ENCODE data around the gene TSPAN3. TPM values are rescaled to one million over a fixed set of nuclear protein-coding genes. Genes with fewer than 3 reads are reported as not detected.

The TSPAN3 gene
- total and polyA plus RNA-seq, 2 donors (not counting 3 experiments of a cell fraction or from before 2014, with no cell fraction given) = 215 to 606 TPM

DNA sequence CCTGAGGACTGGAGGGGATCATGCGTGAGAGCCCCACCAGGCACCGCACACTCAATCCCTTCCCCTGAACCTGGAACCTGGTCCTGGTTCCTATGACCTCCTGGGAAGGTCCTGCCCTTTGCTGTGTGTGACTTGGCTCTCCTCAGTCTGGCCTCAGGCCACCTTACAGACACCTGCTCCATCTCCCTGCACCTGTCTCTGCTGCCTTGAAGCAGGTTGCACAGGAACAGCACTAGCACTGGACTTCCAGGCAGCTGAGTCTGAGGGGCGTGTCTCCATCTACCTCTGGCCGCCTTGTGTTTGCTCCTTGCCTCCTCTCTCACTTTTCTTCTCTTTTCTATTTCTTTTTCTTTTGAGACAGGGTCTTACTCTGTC is 60.6 kb downstream of the TSPAN3 start:
- Histone ChIP-seq H3K79me2 (ENCODE audit: control insufficient read depth, insufficient read depth, low read length) (no peaks in the 10 kb centered on the region), H2AFZ (ENCODE audit: low read depth, low read length) (no peak overlapping the region), H3K27me3 (ENCODE audit: control insufficient read depth in 2 of 2, insufficient read depth in 2 of 2, low read length in 2 of 2) (peaks cover under 1 to 2% of the 10 kb centered on the region in 2 experiments), H3K9me1 (replicated peaks; ENCODE audit: control insufficient read depth, extremely low read depth, insufficient read depth, low read length) (no peaks in the 10 kb centered on the region), H3K9ac (replicated peaks; ENCODE audit: extremely low read depth, insufficient read depth, low read length) (no peak overlapping the region), H4K20me1 (replicated peaks; ENCODE audit: control insufficient read depth, extremely low read depth, insufficient read depth, low read length) (no peaks in the 10 kb centered on the region), H3K4me1 (ENCODE audit: control insufficient read depth, extremely low read depth, insufficient read depth, low read length) (no peaks in the 10 kb centered on the region), H3K9me3 (replicated peaks; ENCODE audit: control insufficient read depth, insufficient read depth, low read length) (no peaks in the 10 kb centered on the region), H3K36me3 (ENCODE audit: control insufficient read depth in 2 of 2, extremely low read depth in 1 of 2, insufficient read depth in 2 of 2, low read length in 2 of 2) (no peaks in the 10 kb centered on the region), H3K4me2 (ENCODE audit: insufficient read depth, low read length) (no peak overlapping the region), H3K27ac (ENCODE audit: insufficient read depth, low read depth, low read length) (no peak overlapping the region), H3K4me3 (replicated peaks in 1 of 3; ENCODE audit: insufficient read depth in 1 of 3, low read depth in 1 of 3, low read length in 3 of 3) (no peak overlapping the region)
- BruUV-seq (replicated peaks) = no TSS peak
- dilution Hi-C loops (cut with MboI; ENCODE audit: extremely low pct_ligation_motif_present, low sequenced_read_pairs) (no loop called here), intact Hi-C loops (cut with micrococcal nuclease) (no loop called here)
- DNase-seq (ENCODE audit: low read depth, low spot score) (no peak), FAIRE-seq (no peak)
- POLR2A ChIA-PET = no interaction called here
- TF ChIP-seq FOS (IDR thresholded peaks at IDR 0.05; ENCODE audit: borderline replicate concordance, insufficient read depth, low read length) (no peak), EZH2 (IDR thresholded peaks at IDR 0.05; ENCODE audit: borderline replicate concordance, low read depth, low read length, severe bottlenecking) (no peak), POLR2AphosphoS5 (IDR thresholded peaks at IDR 0.05; ENCODE audit: insufficient read depth, low read depth, low read length) (no peak), GATA2 (IDR thresholded peaks at IDR 0.05; ENCODE audit: insufficient read depth, insufficient read length, low read depth, low read length) (no peak), JUN (IDR thresholded peaks at IDR 0.05; ENCODE audit: borderline replicate concordance, insufficient read depth, insufficient read length, low read depth) (no peak), MYC (IDR thresholded peaks at IDR 0.05; ENCODE audit: low read depth, low read length) (no peak), POLR2A (IDR thresholded peaks at IDR 0.05; ENCODE audit: low read depth, low read length) (no peak)
- TF ChIP-seq, protein P1, sequence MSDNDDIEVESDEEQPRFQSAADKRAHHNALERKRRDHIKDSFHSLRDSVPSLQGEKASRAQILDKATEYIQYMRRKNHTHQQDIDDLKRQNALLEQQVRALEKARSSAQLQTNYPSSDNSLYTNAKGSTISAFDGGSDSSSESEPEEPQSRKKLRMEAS (IDR thresholded peaks at IDR 0.05; ENCODE audit: insufficient read depth, insufficient read length) = no peak
- TF ChIP-seq, protein P2, sequence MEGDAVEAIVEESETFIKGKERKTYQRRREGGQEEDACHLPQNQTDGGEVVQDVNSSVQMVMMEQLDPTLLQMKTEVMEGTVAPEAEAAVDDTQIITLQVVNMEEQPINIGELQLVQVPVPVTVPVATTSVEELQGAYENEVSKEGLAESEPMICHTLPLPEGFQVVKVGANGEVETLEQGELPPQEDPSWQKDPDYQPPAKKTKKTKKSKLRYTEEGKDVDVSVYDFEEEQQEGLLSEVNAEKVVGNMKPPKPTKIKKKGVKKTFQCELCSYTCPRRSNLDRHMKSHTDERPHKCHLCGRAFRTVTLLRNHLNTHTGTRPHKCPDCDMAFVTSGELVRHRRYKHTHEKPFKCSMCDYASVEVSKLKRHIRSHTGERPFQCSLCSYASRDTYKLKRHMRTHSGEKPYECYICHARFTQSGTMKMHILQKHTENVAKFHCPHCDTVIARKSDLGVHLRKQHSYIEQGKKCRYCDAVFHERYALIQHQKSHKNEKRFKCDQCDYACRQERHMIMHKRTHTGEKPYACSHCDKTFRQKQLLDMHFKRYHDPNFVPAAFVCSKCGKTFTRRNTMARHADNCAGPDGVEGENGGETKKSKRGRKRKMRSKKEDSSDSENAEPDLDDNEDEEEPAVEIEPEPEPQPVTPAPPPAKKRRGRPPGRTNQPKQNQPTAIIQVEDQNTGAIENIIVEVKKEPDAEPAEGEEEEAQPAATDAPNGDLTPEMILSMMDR (IDR thresholded peaks at IDR 0.05; ENCODE audit: extremely low read depth in 1 of 2, insufficient read depth in 1 of 2, low read depth in 1 of 2, low read length in 2 of 2) = no peak
- CTCF ChIA-PET = interaction anchor here (1.0 kb wide), 1 partner anchor 533 kb away, joined by 3 read pairs; no protein-coding TSS in a partner anchor

Measured in endothelial cell of umbilical vein (primary cell).